HG02759 (cell line): ENCODE measurements around the gene KIAA1586.
"Not testable (repeated sequence)": the region's sequence is repeated elsewhere in the genome, so short reads cannot be mapped to it uniquely, and the experiment has no call there.

Experiments used
- ATAC-seq: cut with Tn5 transposase; IDR thresholded peaks from one replicate; pipeline ENCODE4 v1.9.1; 2021; ENCODE audit warnings: mild to moderate bottlenecking, moderate library complexity; ENCODE audit not compliant: unreplicated experiment

KIAA1586 gene

GRCh38 chr6:57046332-57047256 lies at the start of gene KIAA1586:
Gene KIAA1586, plus strand, starts transcription at chr6:57046693. Its CDS starts 63 bp downstream, at chr6:57046756.
- peak; percentile 94 for ATAC-seq

- no peak for ATAC-seq
Measured at GRCh38 chr6:56999049-56999448, 47.4 kb upstream of the KIAA1586 start.

GRCh38 chr6:56999748-57000147 lies 46.7 kb upstream of the KIAA1586 start:
- ATAC-seq: not testable (repeated sequence)

- no peak for ATAC-seq
Measured at GRCh38 chr6:57002197-57002596, 44.3 kb upstream of the KIAA1586 start.

- ATAC-seq: no peak
Measured at GRCh38 chr6:57004292-57004691, 42.2 kb upstream of the KIAA1586 start.

- ATAC-seq: no peak
Measured at GRCh38 chr6:57006101-57006500, 40.4 kb upstream of the KIAA1586 start.

GRCh38 chr6:57008069-57008468 lies 38.4 kb upstream of the KIAA1586 start:
- ATAC-seq: not testable (repeated sequence)

GRCh38 chr6:57013521-57013926 lies 33.0 kb upstream of the KIAA1586 start:
- no peak for ATAC-seq

- ATAC-seq: no peak
Measured at GRCh38 chr6:57017069-57017468, 29.4 kb upstream of the KIAA1586 start.

- ATAC-seq: no peak
Measured at GRCh38 chr6:57017841-57018240, 28.7 kb upstream of the KIAA1586 start.

- no peak for ATAC-seq
Measured at GRCh38 chr6:57019434-57019833, 27.1 kb upstream of the KIAA1586 start.

GRCh38 chr6:57021086-57021720 lies 25.3 kb upstream of the KIAA1586 start:
- ATAC-seq: peak; percentile 69

GRCh38 chr6:57024321-57024720 lies 22.2 kb upstream of the KIAA1586 start:
- no peak for ATAC-seq

- ATAC-seq: no peak
Measured at GRCh38 chr6:57024775-57025174, 21.7 kb upstream of the KIAA1586 start.

GRCh38 chr6:57026001-57026400 lies 20.5 kb upstream of the KIAA1586 start:
- no peak for ATAC-seq

GRCh38 chr6:57027301-57027700 lies 19.2 kb upstream of the KIAA1586 start:
- ATAC-seq: no peak

- no peak for ATAC-seq
Measured at GRCh38 chr6:57029213-57029612, 17.3 kb upstream of the KIAA1586 start.

GRCh38 chr6:57033228-57033627 lies 13.3 kb upstream of the KIAA1586 start:
- ATAC-seq: no peak

- ATAC-seq: no peak
Measured at GRCh38 chr6:57035549-57035948, 10.9 kb upstream of the KIAA1586 start.

- no peak for ATAC-seq
Measured at GRCh38 chr6:57038906-57039305, 7.6 kb upstream of the KIAA1586 start.

- ATAC-seq: no peak
Measured at GRCh38 chr6:57040011-57040410, 6.5 kb upstream of the KIAA1586 start.

GRCh38 chr6:57044061-57044460 lies 2.4 kb upstream of the KIAA1586 start:
- ATAC-seq: not testable (repeated sequence)
